Measurements from ENCODE around the gene OBSL1. TPM values are rescaled to one million over a fixed set of nuclear protein-coding genes. Genes with fewer than 3 reads are reported as not detected.
A peak's percentile ranks its signal among the peaks of the same experiment; 100 is the strongest.

Gene OBSL1
- total RNA-seq, 1 donor from 2014 or later, result 168 TPM

DNA sequence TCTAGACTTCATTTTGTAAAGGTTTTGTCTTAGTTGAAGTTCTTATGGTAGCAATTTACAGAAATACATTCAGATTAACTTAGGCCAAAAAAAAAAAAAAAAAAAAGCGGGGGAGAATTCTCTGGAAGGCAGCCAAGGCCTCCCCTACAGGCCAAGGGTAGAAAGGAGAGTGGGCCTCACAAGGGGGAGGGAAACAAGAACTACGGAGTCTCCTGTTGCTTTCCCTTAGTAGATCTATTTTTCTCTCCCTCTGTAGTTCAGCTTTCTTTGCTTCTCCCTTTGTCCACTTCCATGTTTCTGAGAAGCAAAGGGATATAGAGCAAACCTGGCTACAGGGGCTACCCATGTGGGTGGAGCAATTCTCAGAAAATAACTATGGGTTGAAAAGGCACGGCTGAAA is 23.9 kb upstream of the OBSL1 start:
- no peak for DNase-seq (ENCODE audit: extremely low spot score, unreplicated experiment)
- no peaks in the 10 kb centered on the region for H3K27me3 Mint-ChIP-seq (ENCODE audit: unreplicated experiment)
- no peaks in the 10 kb centered on the region for H3K36me3 Mint-ChIP-seq (ENCODE audit: unreplicated experiment)
- peak overlapping the region; percentile 100 for H3K27ac Mint-ChIP-seq (ENCODE audit: unreplicated experiment)
- H3K9me3 Mint-ChIP-seq (ENCODE audit: unreplicated experiment), result no peaks in the 10 kb centered on the region
- no peak for TF ChIP-seq CTCF (IDR thresholded peaks at IDR 0.05)
- H3K4me3 Mint-ChIP-seq (ENCODE audit: unreplicated experiment), result no peak overlapping the region
- H3K4me1 Mint-ChIP-seq (ENCODE audit: unreplicated experiment), result peaks cover 40% of the 10 kb centered on the region

DNA sequence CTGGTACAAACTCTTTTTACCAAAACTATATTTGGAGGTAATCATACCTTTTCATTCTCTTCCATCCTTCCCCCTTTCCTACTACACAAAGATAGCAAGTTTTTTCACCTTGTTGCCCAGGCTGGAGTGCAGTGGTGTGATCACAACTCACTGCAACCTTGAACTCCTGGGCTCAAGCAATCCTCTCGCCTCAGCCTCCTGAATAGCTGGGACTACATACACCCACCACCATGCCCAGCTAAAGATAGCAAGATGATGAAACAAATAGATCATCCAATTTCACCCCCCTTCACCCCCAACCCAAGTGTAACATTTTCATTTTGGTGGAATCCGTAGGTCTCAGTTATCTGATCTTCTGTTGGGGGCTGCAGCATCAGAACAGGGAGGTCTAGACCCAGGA is 21.8 kb upstream of the OBSL1 start:
- H3K27me3 Mint-ChIP-seq (ENCODE audit: unreplicated experiment), result no peaks in the 10 kb centered on the region
- no peak for TF ChIP-seq CTCF (IDR thresholded peaks at IDR 0.05)
- no peak overlapping the region for H3K4me3 Mint-ChIP-seq (ENCODE audit: unreplicated experiment)
- no peak for DNase-seq (ENCODE audit: extremely low spot score, unreplicated experiment)
- peaks cover 32% of the 10 kb centered on the region for H3K4me1 Mint-ChIP-seq (ENCODE audit: unreplicated experiment)
- no peaks in the 10 kb centered on the region for H3K36me3 Mint-ChIP-seq (ENCODE audit: unreplicated experiment)
- H3K9me3 Mint-ChIP-seq (ENCODE audit: unreplicated experiment), result no peaks in the 10 kb centered on the region
- no peak overlapping the region for H3K27ac Mint-ChIP-seq (ENCODE audit: unreplicated experiment)

DNA sequence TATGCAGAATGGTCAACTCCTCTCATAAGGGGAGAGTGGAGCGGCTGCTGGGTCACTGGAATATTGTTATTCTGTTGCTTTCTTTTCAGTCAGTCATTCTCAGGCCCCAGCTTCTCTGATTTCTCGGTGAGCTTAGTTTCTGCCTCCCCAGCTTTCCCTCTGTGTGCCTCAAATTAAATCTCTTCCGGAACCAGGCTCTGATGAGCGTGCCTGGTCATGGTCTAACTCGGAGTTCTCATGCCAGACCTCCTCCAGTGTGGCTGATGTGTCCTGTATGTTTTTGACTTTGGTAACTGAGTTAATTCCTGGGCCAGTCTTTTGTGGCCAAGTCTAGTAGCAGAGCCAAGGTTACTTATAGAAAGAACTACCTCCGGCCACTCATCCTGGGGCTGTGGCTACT is 21.4 kb upstream of the OBSL1 start:
- TF ChIP-seq CTCF (IDR thresholded peaks at IDR 0.05), result no peak
- Mint-ChIP-seq H3K27me3 (ENCODE audit: unreplicated experiment) (no peaks in the 10 kb centered on the region), H3K27ac (ENCODE audit: unreplicated experiment) (no peak overlapping the region), H3K9me3 (ENCODE audit: unreplicated experiment) (no peaks in the 10 kb centered on the region), H3K36me3 (ENCODE audit: unreplicated experiment) (no peaks in the 10 kb centered on the region), H3K4me3 (ENCODE audit: unreplicated experiment) (no peak overlapping the region), H3K4me1 (ENCODE audit: unreplicated experiment) (peaks cover 30% of the 10 kb centered on the region)
- no peak for DNase-seq (ENCODE audit: extremely low spot score, unreplicated experiment)

- Mint-ChIP-seq H3K27me3 (ENCODE audit: unreplicated experiment) (peaks cover 2% of the 10 kb centered on the region), H3K27ac (ENCODE audit: unreplicated experiment) (no peak overlapping the region), H3K4me1 (ENCODE audit: unreplicated experiment) (peaks cover 16% of the 10 kb centered on the region), H3K4me3 (ENCODE audit: unreplicated experiment) (no peak overlapping the region), H3K36me3 (ENCODE audit: unreplicated experiment) (no peaks in the 10 kb centered on the region), H3K9me3 (ENCODE audit: unreplicated experiment) (no peaks in the 10 kb centered on the region)
- no peak for DNase-seq (ENCODE audit: extremely low spot score, unreplicated experiment)
- no peak for TF ChIP-seq CTCF (IDR thresholded peaks at IDR 0.05)
These were observed 19.8 kb upstream of the OBSL1 start for GRCh38 chr2:219591091-219591490.

GRCh38 chr2:219581346-219581745 is 10.0 kb upstream of the OBSL1 start:
- DNase-seq (ENCODE audit: extremely low spot score, unreplicated experiment), result no peak
- Mint-ChIP-seq H3K9me3 (ENCODE audit: unreplicated experiment) (no peaks in the 10 kb centered on the region), H3K36me3 (ENCODE audit: unreplicated experiment) (no peaks in the 10 kb centered on the region), H3K4me1 (ENCODE audit: unreplicated experiment) (peaks cover 12% of the 10 kb centered on the region), H3K27ac (ENCODE audit: unreplicated experiment) (no peak overlapping the region), H3K27me3 (ENCODE audit: unreplicated experiment) (peaks cover 8% of the 10 kb centered on the region), H3K4me3 (ENCODE audit: unreplicated experiment) (no peak overlapping the region)
- no peak for TF ChIP-seq CTCF (IDR thresholded peaks at IDR 0.05)

Data from osteocyte (in vitro differentiated cells).